GM18502 (cell line): ENCODE results near the gene UCN.
"Not testable (repeated sequence)": the region's sequence is repeated elsewhere in the genome, so short reads cannot be mapped to it uniquely, and the experiment has no call there.

ENCODE experiments used
- ATAC-seq: cut with Tn5 transposase; IDR thresholded peaks from one replicate; pipeline ENCODE4 v1.9.1; 2021; ENCODE audit warnings: mild to moderate bottlenecking; ENCODE audit not compliant: unreplicated experiment, poor library complexity

The UCN gene

GRCh38 chr2:27316655-27317412 is 8.6 kb upstream of the UCN start:
- no peak for ATAC-seq

- no peak for ATAC-seq
Observed at GRCh38 chr2:27315122-27315521, 6.9 kb upstream of the UCN start.

GRCh38 chr2:27314709-27315108 is 6.5 kb upstream of the UCN start:
- ATAC-seq, result no peak

GRCh38 chr2:27313882-27314645 is 5.8 kb upstream of the UCN start:
- no peak for ATAC-seq

GRCh38 chr2:27312152-27312551 is 3.9 kb upstream of the UCN start:
- ATAC-seq, result no peak

GRCh38 chr2:27309651-27310050 is 1.4 kb upstream of the UCN start:
- ATAC-seq, result no peak

GRCh38 chr2:27307545-27308358 is 493 bp downstream of the UCN start:
- ATAC-seq, result no peak

GRCh38 chr2:27307287-27307544 is 1.0 kb downstream of the UCN start:
- no peak for ATAC-seq

- ATAC-seq, result no peak
Observed at GRCh38 chr2:27306573-27307286, 1.5 kb downstream of the UCN start.

GRCh38 chr2:27306136-27306535 is 2.1 kb downstream of the UCN start:
- no peak for ATAC-seq

- ATAC-seq, result no peak
Observed at GRCh38 chr2:27305516-27305915, 2.7 kb downstream of the UCN start.

- ATAC-seq, result no peak
Observed at GRCh38 chr2:27304488-27305240, 3.6 kb downstream of the UCN start.

- ATAC-seq, result no peak
Observed at GRCh38 chr2:27303093-27304025, 4.9 kb downstream of the UCN start.

- ATAC-seq, result not testable (repeated sequence)
Observed at GRCh38 chr2:27300606-27301005, 7.6 kb downstream of the UCN start.

- ATAC-seq, result no peak
Observed at GRCh38 chr2:27298391-27299080, 9.7 kb downstream of the UCN start.

GRCh38 chr2:27297195-27297594 is 11.1 kb downstream of the UCN start:
- no peak for ATAC-seq

GRCh38 chr2:27296481-27296880 is 11.8 kb downstream of the UCN start:
- ATAC-seq, result no peak

GRCh38 chr2:27294928-27295327 is 13.3 kb downstream of the UCN start:
- no peak for ATAC-seq
